SKM-1 treated with dmso at 0.1 percent for 144 hours (cell line): Measurements from ENCODE around the gene PAX9.

Experiments
- DNase-seq: peaks from one replicate; lab custom pipeline; 2025; ENCODE audit not compliant: unreplicated experiment; lab: John Stamatoyannopoulos, UW

The PAX9 gene

DNA sequence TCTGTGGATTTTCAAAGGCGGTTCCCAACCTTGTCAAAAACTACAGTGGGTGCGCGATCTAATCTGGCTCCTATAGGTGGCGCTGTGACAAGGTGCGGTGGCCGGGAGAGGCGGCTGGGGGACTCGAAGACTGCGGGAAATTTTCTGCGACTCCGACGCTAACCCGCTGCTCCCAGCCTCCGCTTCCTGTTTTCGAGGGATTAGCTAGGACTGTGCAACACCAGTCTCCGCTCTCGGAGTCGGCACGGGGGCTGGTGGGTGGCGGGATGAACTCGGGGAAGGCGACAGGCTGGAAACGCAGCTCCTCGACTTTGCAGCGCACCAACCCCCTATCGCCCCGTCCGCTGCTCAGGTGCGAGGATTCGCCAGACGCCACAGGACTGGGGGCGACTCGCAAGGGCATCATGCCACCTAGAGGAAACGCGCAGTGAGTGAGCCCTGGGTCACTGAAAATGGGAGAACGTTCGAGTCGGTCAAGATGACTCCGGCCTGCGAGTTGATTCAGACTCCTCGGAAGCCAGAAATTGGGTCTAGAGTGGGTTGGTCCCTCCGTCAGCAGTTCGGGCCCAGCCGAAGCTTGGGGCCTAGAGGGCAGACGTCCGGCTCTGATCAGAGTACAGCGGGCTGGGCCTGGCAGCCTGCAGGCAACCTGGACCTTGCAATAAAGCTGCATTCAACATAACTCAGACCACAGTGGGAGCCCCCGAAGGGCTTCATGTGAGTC is 5.5 kb upstream of the PAX9 start:
- no peak for DNase-seq

DNA sequence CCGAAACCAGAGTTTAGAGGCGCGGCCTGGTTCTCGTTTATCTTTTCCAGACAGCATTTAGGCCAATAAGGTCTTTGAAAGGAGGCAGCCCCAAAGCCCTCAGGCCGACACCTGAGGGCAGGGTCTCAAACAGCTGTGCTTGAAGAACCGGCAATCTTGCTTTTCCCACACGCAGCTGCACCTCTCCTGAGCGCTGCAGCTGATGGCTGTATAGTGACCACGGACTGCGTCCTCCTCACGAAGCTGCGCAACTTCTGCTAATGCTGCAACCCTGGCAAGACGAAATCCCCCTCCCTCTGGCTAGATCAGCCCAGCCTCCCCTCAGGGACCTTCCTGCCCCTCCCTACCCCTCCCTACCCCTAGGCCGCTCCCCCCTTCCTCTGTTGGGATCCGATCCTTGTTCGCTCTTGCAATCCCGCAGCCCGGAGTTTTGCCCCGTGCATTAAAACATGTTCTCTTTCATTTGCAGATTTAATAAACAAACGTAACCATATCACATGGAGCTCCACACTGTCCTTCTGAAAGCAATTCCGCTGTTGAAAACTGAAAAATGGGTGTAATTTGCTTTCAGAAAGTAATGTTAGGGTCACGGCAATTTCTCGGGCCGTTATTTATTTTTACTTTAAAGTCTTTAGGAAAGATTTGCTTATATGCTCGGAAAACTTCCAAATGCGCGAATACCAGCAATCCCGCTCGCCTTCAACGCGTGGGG is 4.8 kb upstream of the PAX9 start:
- DNase-seq: no peak

DNA sequence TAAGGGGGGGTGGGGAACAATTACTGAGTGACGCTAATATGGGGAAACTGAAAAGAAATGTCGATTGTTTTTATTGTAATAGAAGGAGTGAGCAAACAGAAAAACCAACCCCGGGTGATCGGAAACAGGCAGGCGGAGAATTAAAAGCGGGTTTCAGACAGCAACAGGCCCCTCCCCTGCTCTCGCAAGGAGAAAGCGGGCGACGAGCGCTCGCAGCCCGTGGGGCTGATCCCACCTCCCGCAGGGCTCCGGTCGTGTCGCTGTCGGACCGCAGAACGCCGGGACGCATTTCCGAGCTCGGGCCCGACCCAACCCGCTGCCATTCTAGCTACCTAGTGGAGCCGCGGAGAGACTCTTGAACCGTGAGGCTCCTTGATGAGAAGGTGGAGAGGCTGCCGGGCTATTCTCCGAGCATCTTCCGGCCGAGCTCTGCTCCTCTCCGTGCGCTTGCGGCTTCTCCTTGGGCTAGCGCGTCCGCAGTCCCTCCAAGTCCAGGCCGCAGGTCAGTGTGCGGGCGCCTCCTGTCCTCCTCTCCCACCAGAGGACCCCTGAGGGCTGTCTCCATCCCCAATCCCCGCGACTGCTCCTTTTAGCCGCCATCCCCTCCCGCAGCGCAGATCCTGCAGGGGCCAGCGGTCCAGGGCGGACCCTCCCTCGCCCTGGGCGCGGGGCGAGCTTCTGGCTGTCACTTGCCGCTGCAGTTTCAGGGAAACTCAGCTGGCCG is 4.1 kb upstream of the PAX9 start:
- no peak for DNase-seq

DNA sequence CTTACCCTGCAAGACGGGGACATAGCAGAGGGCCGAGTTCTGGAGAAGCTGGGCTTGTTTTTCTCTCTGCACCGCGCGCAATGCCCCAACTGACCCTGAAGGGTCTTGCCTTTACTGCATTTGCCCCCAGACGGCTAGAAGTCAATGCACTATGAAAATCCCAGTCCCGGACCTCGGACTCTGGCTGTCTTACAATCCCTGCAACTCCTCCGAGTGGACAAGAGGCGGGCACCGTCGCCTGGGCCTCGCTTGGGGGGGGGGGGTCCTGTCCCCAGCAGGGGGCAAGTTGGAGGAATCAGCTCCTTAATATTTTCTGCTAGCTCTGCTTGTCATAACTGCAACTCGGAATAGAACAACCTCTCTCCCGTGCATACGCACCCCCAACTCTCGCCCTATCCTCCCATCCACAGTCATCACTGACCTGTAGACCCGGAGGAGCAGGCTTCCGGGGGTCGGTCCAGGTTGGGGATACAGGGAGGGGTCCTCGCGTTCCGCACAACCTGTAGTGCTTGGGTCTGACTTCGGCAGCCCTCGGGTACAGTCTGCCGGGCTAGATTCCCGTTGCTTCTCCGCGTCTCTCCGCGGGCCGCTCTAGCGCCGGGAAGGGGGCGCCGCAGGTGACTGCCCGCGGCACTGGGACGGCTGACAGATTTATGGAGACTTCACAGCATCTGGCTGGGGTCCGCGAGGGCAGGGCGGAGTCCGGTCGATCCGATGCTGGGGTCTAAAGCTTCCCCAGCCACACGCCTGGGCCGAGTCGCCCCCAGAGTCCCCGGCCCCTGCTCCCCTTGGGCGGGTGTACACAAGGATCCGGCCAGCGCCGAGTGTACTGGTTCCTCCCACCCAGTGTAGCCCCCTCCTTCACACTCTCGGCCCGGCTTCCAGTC is 3.3 kb upstream of the PAX9 start:
- DNase-seq: no peak

DNA sequence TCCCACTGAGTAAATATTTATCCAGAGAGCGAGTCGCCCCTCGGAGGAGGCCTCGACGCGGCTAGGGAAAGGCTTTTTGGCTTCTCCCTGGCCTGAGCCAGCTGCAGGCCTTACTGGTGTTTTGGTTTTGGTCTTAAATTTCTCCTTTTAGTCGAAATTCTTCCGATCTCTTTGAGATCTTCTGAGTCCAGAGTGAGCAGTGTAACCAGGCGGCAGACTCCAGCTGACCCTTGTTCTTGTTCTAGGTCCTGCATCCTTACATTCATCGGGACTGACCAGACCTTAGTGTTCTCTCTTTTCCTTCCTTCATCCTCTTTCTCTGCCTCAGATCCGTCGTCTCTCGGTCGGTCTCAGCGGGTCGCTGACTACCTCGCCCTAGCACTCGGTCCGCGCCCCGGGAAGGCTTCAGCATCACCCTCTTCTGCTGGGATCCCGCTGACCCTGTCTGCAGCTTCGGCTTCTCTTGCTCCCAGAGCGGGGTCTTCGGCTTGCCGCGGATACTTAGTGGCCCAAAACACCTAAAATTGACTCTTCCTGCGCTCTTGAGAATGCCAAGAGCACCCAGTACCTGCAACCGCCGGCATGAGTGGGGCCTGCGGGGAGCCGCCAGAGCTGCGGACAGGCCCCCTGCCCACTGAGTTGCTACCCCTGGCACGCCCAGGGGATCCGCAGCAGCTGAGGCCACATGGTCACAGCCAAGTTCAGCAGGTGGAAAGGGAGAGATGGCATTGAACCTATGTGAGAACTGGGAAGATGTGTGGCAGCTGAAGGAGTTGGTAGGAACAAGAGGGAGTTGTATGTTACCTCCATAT is 2.4 kb upstream of the PAX9 start:
- no peak for DNase-seq

DNA sequence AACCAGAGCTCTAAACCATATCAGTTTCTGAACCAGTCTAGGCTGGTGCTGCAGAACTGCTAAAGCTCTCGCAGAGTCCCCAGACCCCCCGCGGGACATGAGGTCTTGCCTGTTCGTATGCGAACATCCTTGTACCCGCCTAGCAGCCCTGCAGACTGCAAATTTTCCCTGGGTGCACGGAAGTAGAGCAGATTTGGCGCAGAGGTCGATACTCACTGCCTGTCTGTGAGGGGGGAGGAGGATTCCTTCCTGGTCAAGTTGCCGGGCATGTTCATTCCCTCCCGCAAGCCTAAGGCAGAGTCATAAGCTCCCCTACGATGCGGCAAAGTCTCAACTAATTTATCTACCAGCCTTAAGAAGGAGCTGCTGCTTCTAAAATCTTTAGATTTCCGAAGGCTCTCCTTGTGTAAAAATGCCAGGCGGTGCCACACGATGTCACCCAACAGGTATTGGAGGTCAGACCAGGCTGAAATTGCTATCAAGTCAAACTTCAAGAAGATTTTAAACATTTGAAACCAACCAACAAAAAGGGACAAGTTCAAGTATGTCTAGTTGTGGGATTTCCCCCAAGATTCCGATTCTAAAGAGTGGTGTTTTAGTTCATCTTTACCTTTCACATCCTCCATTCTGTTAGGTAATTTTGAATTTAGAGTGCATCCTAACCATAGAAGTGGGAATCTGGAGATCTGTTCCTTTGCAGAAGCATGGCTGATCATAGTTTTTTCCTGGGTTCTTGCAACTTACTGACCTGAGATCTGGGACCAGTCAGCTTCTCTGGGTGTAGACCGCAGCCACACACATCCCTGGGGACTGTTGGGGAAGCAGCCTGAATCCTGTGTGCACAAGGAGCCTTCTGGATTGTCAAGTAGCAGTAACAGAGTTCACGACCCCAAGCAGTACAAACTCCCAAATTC is 1.6 kb upstream of the PAX9 start:
- no peak for DNase-seq

DNA sequence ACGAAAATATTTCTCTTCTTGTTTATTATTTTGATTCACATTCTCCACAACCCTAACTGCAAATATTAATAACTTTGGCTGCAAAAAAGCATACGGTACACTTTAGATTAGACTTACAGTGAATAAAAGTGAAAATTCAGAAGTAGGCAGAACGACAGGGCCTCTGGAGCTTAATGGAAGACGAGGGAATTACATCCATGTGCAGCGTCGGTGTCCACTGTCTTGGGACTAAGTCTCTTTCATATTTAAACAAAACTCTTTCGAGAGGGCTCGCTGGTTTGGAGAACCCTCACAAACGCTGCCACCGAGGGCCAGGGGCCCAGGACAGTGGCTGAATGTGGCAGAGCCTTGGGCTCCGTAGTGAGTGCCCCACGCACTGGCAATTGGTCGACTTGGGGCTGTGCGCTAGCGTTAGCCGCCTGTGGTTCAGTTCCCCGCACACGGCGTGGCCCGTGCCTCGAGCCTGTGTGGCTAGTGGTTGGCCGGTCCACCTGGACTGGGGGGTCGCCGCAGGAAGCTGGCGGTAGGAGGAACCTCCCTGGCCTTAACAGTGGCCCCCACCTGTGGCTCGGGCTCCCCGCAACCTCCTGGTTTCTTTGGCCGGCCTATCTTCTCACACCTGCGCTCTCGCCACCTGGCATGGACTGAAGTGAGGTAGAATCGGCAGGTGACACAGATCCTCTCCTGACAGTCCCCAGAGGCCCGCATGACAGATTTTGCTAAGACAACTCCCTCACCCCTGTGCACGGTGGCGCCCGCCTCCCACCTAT is 739 bp upstream of the PAX9 start:
- no peak for DNase-seq

DNA sequence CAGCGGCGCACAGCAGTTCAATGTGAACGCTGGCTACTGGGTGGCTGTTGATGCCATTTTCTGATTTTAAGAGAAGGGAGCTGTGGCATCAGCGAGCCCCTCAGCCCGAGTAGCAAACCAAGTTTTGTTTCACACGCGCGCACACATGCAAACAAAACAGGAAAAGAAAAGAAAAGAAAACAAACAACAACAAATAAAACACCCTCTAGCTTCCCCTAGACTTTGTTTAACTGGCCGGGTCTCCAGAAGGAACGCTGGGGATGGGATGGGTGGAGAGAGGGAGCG is 540 bp downstream of the PAX9 start:
- no peak for DNase-seq

DNA sequence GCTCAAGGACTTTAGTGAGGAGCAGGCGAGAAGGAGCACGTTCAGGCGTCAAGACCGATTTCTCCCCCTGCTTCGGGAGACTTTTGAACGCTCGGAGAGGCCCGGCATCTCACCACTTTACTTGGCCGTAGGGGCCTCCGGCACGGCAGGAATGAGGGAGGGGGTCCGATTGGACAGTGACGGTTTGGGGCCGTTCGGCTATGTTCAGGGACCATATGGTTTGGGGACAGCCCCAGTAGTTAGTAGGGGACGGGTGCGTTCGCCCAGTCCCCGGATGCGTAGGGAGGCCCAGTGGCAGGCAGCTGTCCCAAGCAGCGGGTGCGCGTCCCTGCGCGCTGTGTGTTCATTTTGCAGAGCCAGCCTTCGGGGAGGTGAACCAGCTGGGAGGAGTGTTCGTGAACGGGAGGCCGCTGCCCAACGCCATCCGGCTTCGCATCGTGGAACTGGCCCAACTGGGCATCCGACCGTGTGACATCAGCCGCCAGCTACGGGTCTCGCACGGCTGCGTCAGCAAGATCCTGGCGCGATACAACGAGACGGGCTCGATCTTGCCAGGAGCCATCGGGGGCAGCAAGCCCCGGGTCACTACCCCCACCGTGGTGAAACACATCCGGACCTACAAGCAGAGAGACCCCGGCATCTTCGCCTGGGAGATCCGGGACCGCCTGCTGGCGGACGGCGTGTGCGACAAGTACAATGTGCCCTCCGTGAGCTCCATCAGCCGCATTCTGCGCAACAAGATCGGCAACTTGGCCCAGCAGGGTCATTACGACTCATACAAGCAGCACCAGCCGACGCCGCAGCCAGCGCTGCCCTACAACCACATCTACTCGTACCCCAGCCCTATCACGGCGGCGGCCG is 1.1 kb downstream of the PAX9 start:
- no peak for DNase-seq

DNA sequence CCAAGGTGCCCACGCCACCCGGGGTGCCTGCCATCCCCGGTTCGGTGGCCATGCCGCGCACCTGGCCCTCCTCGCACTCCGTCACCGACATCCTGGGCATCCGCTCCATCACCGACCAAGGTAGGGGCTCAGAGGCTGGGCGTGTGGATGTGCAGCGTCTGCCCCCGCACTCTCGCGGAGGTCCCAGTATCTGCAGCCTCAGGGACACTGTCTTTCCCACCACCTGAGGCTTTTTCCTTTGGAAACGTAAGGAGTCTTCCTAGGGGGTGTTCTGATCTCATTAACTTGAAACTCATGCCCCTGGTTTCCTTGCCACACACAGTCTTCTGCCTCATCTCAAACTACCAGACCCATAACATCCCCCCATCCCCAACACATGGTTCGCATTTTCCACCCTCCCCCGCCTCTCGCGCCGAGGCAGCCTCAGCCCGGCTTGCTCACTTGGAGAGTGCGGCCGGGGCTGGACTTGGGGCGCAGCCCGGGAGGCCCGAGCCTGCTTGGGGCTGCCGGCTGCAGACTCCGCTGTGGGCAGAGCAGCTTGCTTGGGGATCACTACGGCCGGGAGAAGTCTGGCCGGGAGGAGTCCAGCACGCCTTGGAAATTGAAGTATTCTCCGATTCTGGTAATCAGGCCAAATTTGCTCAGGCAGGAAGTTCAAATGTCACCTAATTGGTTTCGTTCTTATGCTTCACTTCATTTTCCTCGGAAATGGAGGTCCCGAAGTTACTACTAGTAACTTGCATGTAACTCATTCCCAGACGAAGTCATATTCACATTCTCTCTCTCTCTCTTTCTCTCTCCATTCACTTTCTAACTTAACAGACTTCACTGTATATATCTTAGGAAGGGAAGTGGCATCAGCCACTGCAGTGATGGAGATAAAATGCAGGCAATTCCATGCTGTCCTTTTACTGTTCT is 2.0 kb downstream of the PAX9 start:
- no peak for DNase-seq

DNA sequence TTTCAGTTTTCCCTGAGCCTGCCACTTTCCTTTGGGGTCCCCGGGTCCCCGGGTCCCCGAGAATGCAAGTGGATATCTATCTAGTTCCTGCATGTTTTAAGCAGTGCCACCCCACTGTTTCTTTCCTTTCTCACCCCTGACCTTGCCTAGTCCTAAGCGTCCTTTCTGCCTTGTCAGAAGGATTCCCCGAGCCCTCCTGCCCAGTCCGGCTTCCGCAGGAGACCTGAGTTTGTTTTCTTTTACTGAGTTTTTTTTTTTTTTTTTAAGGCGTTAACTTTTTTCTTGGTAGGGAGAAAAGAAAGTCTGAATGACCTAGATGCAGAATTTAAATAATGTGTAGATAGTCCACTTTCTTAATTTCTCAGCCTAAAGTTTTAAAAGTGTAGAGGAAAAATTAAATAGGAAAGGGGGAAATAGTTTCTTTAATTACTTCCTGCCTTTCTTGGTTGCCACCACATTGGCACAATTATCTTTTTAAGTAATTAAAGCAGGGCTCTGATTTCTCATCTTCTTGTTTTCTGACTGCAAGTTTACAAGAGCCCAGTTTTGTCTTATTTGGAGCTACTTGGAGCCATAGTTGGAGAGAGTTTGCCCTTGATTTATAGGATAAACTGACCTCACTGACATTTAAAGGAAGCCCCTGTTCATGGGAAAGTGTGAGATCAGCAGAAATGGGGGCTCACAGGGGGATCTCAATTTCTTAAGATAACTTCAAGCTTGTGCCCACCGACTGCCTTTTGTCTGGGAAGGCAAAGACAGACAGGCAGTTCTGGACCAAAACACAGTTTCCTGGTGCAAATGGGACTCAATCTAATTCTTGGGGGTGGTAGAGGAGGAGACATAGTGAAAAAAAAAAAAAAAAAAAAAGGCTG is 2.9 kb downstream of the PAX9 start:
- DNase-seq: no peak

DNA sequence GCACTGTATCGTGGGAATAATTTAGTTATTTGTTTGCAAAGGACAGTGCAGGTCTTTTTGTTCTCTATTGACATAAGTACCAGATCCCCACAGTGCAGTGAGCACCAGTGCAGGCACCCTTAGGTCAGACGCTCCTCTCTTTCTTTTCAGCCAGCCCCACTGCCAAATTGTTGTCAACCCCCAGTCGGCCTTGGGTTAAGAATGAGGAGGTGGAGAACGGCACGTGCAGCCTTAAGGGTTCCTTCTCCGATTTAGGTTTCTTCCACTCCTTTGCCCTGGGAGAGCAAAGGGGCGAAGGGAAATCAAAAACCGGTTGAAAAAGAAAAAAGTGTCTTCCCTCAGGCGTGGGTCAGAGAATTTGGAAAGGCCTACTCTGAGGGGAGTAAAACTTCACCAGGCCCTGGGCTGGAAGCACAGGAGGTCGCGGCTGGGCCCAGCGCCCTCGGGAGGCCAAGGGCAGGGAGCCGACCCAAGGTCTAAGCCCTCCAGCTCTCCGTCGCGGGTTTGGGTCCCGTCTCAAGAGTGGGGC is 4.3 kb downstream of the PAX9 start:
- DNase-seq: no peak

DNA sequence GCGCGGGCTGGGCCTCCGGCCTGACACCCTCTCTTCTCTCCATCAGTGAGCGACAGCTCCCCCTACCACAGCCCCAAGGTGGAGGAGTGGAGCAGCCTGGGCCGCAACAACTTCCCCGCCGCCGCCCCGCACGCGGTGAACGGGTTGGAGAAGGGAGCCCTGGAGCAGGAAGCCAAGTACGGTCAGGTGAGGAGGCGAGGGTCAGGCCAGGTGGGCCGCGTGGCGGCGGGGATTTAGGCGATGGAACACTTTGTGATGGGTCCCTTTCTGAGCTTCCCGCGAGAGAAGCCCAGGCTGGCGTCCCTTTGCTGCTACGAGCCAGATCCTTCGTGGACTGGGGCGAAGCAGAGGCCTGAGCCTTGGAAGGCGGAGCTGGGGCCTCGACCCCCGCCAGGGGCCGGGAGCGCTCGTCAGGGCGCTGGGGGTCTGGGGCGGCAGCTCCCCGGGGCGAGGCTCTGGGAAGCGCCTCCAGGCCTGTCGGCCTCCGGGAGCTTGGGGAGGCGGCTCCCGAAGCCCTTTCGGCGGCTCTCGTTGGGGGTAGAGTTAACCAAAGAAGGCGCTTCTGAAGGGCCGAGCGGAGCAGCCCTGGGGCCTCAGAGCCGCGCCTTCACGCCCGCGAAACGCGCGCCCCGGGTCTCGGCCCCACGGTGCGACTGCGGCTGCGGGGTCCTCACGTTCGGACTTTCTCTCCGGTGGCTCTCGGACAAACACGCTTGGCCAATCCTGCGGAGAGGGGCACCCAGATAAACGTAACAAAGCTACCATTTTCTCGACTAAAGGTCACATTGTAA is 5.0 kb downstream of the PAX9 start:
- DNase-seq: no peak

DNA sequence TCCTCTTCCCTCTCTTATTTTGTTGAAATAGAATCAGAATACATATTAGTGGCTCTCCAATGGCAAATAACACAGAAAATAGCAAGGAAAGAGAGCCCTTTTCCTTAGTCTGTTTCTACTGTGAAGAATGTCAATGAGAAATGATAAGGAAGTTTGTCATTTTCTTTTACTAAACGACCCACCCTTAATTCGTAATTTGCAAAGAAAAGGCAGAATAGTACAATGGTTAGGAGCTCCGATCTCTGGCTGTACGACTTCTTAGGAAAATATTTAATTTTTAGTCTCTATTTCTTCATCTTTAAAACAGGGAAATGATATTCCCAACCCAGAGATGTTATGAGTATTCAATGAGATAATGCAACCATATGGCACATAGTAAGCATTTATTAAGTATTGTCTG is 6.0 kb downstream of the PAX9 start:
- DNase-seq: no peak

DNA sequence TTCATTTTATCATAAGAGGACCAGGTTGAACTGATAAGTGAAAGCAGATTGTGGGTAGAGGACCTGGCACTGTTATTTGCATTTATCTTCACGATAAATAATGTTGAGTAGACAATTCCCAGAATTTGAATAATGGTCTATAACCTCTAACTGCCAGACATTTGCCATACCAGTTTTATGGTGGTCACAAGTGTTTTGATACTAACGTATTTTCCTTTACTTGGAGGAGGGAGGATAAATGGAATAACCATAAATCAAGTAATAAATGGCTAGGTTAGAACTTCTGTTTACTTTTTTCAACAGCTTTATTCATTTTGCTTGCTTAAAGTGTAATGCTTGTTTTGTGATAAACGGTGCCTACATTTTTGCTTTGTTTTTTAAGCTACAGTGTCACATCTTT is 9.5 kb downstream of the PAX9 start:
- DNase-seq: no peak
